HK-2 (cell line): ENCODE measurements around the gene MYRF.

Source experiments
- DNase-seq: peaks from one replicate; pipeline ENCODE4 v3.0.0-alpha.2; 2018; ENCODE audit not compliant: unreplicated experiment

MYRF gene

GRCh38 chr11:61776561-61777075 lies 24.2 kb downstream of the MYRF start:
- peak; percentile 47 for DNase-seq

GRCh38 chr11:61777234-61778090 lies 25.0 kb downstream of the MYRF start:
- DNase-seq, result no peak

- DNase-seq, result no peak
These were observed 26.0 kb downstream of the MYRF start for GRCh38 chr11:61778357-61778886.

- no peak for DNase-seq
These were observed 26.6 kb downstream of the MYRF start for GRCh38 chr11:61778920-61779650.

- DNase-seq, result no peak
These were observed 27.5 kb downstream of the MYRF start for GRCh38 chr11:61779666-61780525.

- no peak for DNase-seq
These were observed 28.2 kb downstream of the MYRF start for GRCh38 chr11:61780581-61781162.

DNA sequence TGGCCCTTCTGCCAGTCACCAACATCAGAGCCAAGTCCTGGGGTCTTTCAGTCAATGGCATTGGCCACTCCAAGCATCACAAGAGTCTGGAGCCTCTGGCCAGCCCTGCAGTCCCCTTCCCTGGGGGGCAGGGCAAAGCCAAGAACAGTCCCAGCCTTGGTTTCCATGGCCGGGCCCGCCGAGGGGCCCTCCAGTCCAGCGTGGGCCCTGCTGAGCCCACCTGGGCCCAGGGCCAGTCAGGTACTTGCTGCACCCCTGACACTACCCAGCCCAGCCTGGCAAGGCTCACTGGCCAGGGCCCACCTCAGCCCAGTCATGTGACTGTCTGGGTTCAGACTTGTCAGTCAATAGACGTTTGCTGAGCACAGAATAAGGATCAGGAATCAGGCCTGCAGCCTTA lies 29.1 kb downstream of the MYRF start:
- no peak for DNase-seq

GRCh38 chr11:61782299-61782698 lies 29.9 kb downstream of the MYRF start:
- DNase-seq, result no peak

- DNase-seq, result no peak
These were observed 30.4 kb downstream of the MYRF start for GRCh38 chr11:61782841-61783240.

DNA sequence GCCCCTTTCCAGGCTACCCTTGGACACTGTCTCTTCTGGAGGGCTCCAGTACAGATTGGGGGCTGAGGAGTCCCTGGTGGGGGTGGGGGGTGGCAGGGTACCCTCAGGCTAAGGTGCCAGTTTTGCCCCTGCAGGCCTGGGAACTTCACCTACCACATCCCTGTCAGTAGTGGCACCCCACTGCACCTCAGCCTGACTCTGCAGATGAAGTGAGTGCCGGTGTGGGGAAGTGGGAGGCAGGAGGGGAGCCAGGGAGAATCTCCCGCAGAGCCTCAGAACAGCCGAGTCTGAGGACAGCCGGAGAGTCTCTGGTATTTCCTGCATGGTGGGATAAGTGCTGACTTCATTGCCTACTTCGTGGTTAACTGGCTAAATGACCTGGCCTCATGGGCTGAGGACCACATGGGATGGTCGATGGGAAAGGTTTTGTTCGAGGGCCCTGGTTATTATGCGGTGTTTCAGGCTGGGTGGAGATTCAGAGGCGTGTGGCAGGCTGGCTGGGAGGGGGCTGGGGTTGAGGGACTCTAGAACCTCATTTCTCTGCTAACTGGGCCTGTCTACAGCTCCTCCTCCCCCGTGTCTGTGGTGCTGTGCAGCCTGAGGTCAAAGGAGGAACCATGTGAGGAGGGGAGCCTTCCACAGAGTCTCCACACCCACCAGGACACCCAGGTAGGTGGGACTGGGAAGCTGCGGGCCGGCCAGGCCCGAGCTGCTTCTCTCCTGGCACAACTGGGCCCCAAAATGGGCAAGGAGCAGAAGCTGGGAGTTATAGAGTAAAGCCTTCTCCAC lies 31.5 kb downstream of the MYRF start:
- peak; percentile 38 for DNase-seq

DNA sequence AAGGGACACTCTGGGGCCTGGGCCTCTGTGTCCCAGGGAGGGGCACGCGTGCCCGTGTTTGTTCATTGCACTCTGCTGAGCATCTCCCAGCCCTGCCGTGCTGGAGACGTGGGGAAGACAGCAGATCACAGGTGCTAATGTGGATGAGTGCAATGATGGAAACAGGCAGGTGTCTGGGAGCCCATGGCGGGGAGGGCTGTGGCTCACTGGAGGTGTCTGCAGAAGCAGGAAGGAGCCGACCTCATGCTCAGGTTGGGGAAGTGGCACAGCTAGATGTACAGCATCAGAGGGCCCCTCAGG lies 32.0 kb downstream of the MYRF start:
- no peak for DNase-seq

DNA sequence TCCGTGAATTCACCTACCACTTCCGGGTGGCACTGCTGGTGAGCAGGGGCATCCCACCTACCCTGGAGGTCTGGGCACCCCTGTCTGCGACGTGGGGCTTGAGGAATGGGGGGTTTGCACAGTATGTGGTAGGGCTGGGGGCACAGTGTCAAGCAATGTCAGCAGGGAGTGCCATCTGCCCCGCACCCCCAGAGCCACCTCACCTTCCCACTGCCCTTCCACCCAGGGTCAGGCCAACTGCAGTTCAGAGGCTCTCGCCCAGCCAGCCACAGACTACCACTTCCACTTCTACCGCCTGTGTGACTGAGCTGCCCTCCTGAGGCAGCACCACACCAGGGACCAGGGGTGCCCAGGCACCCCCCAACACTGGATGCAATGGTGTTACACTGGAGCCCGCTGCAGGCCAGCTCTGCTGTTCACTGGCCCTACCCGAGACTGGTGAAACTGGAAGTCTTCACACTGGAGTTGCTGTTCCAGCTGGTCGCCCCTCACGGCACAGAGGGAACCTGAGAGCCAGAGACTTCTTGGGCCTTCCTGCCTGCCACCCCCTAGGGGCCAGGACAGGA lies 33.5 kb downstream of the MYRF start:
- peak; percentile 60 for DNase-seq

DNA sequence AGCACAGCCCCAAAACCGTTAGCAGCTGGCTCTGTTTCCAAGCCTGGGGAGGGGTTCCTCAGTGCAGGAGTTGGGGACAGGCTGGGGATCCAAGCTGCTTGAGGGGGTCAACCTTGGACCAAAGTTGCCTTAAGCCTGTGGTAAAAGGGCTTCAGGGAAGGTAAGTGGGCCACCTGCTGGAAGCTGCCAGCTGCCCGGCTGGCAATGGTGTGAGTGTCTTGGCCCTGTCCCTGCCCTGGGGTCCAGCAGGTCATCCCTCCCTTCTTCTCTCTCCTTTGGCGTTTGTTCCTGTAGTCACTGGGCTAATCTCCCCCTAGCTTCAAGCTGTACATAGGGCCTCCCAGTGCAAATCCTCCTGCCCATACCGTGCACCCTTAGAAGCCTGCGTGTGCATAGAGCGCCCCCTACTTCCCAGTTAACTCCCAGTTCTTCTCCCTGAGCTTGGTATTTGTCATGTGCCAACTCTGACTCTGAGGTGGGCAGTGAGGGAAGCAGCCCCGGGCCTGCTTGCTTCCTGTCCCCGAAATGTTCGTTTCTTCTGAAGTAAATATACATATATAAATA lies 35.6 kb downstream of the MYRF start:
- no peak for DNase-seq

DNA sequence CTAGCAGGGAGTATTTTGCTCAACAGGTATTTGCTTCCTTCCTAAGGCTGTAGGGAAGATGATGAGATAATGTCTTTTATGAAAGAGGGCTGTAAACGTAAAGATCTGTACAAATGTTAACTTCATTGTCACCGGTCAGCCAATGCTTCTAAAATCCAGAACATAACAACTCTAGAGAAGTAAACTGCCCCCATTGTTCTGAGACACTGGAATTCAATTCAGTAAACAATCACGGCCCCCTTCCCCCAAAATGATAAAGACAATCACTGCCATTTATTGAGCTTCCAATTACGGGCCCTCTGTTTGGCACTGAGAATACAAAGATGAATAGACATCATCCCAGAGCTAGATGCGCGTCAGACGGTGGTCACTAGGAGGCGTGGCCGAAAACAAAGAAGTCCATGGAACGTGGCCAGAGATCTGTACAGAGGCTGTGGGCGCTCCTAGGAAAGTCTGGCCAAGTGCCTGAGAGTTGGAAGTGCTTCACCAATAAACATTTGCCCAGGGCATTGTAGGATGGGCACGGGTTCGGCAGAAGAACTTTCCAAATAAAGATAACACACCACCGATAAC lies 39.4 kb downstream of the MYRF start:
- peak; percentile 55 for DNase-seq

DNA sequence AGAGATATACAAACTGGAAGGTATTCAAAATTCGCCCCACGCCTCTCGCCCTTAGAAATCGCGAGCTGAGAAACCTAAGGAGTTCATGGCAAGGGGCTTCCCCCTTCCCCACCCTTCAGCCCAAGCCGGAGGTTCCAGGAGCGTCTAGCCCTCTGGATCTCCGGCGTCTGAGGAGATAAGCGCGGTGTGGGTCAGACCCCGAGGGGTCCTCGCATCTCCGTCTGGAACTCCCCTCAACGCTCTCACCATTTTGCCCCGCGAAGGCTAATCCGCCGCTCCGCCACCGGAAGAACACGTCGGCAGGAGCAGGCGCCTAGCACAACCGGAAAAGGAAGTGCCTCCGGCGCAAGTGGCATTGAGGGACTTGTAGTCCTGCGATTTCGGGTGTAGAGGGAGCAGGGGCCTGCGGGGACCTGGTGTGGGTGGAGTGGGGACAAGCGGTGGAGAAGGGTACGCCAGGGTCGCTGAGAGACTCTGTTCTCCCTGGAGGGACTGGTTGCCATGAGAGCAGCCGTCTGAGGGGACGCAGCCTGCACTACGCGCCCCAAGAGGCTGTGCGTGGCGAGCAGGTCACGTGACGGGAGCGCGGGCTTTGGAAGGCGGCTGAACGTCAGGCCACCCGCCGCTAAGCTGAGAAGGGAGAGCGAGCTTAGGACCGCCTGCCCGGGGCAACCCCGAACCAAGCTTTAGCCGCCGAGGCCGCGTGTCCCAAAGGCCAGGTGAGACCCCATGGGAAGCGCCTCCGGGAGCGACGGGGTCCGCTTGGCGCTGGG lies 40.1 kb downstream of the MYRF start, which contains the start of the genes FEN1 and TMEM258:
Gene FEN1, plus strand, starts transcription at position 602 of the 773 bp plus-strand sequence. CDS start 2,451 bp downstream, outside the sequence.
Gene TMEM258, minus strand, starts transcription at position 290 of the 773 bp plus-strand sequence. Its CDS starts 41 bp downstream, at position 249.
- DNase-seq, result peak; percentile 87

DNA sequence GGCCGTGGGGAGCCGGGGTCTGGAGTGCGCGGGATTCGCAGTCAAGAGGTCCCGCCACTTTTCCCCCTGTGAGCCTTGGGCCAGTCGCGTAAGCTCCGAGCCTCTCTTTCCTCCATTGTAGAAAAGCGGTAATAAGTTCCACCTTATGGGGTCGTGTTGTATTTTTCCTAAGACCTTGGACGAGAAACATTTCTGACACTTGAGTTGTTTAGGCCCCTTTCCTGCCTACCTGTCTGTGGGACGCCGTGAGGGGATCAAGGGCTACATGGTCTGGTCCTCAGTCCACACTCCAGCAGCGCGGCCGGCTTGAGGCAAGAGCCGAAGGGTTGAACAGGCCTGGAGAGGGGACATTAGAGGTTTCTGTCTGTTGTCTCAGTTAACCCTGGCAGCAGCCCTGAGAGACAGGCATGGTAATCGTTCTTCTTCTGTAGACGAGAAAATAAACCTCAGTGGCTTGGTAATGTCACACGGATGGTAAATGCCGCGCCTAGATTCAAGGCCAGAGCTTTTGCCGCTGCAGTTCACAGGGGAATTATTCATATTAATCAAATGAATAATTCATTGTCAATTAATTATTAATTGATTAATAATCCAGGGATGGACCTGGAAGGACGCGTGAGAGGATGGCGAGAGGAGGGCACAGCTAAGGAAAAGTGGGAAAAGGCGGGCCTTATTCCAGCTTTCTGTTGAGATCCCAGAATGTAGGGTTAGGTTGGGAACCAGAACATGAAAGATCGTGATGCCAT lies 40.8 kb downstream of the MYRF start:
- DNase-seq, result peak; percentile 32

- no peak for DNase-seq
These were observed 41.4 kb downstream of the MYRF start for GRCh38 chr11:61793829-61794204.

DNA sequence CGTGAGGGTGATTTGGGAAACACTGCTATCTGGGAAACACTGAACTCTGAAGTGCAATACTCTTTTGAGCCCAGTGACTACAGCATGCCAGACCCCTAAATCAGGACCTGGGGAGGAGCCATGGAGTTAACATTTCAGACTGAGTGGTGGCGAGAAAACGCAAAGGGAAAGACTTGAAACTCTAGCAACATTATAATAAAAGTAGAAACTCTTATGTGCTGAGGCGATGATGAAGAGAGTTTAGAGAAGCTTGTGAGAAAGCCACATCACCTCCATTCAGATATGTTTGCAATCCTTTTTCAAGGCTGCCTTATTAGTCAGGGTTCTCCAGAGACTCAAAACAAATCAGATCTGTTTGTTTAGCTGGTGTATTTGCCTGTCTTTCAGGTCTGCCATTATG lies 42.1 kb downstream of the MYRF start:
- no peak for DNase-seq
